ENCODE data around the gene AGPS.

DNA sequence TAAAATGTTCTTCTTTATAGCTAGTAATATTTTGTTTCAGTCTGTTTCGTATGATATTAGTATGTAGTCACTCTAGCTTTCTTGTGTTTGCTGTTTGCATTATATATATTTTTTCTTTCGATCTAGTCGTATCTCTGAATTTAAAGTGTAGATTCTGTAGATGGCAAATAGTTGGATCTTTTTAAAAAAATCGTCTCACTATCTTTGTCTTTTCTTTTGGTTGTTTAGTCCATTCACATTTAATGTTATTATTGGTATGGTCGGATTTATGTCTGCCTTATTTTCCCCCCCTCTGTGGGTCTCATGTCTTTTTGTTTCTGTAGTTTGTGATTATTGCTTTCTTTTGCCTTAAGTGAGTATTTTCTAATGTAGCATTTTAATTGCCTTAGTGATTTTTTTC is 84.3 kb downstream of the AGPS start:
- TF ChIP-seq, protein P1, sequence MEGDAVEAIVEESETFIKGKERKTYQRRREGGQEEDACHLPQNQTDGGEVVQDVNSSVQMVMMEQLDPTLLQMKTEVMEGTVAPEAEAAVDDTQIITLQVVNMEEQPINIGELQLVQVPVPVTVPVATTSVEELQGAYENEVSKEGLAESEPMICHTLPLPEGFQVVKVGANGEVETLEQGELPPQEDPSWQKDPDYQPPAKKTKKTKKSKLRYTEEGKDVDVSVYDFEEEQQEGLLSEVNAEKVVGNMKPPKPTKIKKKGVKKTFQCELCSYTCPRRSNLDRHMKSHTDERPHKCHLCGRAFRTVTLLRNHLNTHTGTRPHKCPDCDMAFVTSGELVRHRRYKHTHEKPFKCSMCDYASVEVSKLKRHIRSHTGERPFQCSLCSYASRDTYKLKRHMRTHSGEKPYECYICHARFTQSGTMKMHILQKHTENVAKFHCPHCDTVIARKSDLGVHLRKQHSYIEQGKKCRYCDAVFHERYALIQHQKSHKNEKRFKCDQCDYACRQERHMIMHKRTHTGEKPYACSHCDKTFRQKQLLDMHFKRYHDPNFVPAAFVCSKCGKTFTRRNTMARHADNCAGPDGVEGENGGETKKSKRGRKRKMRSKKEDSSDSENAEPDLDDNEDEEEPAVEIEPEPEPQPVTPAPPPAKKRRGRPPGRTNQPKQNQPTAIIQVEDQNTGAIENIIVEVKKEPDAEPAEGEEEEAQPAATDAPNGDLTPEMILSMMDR (conservative IDR thresholded peaks at IDR 0.05 in 1 of 2, IDR thresholded peaks at IDR 0.05 in 1 of 2; ENCODE audit: low read depth in 1 of 2, low read length in 2 of 2) = no peak
- no peak for TF ChIP-seq EZH2 (IDR thresholded peaks at IDR 0.05; ENCODE audit: low read length, missing control alignments)
